K562 (cell line): ENCODE measurements around the gene BPTF. TPM values are rescaled to one million over a fixed set of nuclear protein-coding genes. Genes with fewer than 3 reads are reported as not detected.

Experiments
- ATAC-seq: fragments of 200-7000 bp; cut with Tn5 transposase; 3 replicates; pipeline ENCODE4 v1.9.1; 2020; ENCODE audit warnings: moderate library complexity
- BruUV-seq: library from RNA; stranded (reverse); fragments of 400-500 nt; replicated peaks from 2 replicates; lab custom pipeline; 2021; lab: Mats Ljungman, UMichigan
- CTCF ChIA-PET: fragments of 300-600 bp; formaldehyde crosslinking; extraction: SDS; loops from one replicate; lab custom pipeline; 2021; ENCODE audit warnings: low intra/inter-chr PET ratio; lab: Yijun Ruan, JAX
- POLR2A ChIA-PET: fragments of 300-600, 350-650 bp; sonication (Branson Sonifier 250); formaldehyde crosslinking; extraction: SDS; loops from one replicate; lab custom pipeline; 2021; ENCODE audit warnings: antibody characterized with exemption, inconsistent platforms; lab: Yijun Ruan, JAX
- DNase-seq, 4 experiments: peaks; one replicate each; pipeline versions ENCODE4 v3.0.0 to v3.0.0-alpha.2; 2011 to 2018; ENCODE audit warnings: low spot score in 3 of 4, mixed read lengths in 3 of 4; ENCODE audit errors: extremely low read depth in 1 of 4
- FAIRE-seq: peaks from 2 replicates; lab custom pipeline; 2011; peaks lifted over from hg19 to GRCh38; lab: Jason Lieb, UNC
- H2AFZ ChIP-seq: 2 replicates; pipeline ENCODE4 v1.6.0; 2011; ENCODE audit warnings: low read depth, low read length, control low read depth, inconsistent platforms
- H3K27ac ChIP-seq: fragments of 200-600 bp; 3 replicates; pipeline ENCODE4 v1.8.0; 2011; ENCODE audit warnings: low read depth, mild to moderate bottlenecking, control low read depth, inconsistent platforms, low read length, moderate library complexity, mixed read lengths; ENCODE audit errors: extremely low read depth
- H3K27me3 ChIP-seq, 2 experiments: fragments of 300-600 bp in 1 of 2; 2 replicates in 1 of 2; 3 replicates in 1 of 2; pipeline versions ENCODE4 v1.6.0 to v1.8.0; 2011; ENCODE audit warnings: inconsistent platforms in 2 of 2, low read length in 2 of 2, mild to moderate bottlenecking in 1 of 2, mixed read lengths in 1 of 2, moderate library complexity in 1 of 2; ENCODE audit not compliant: control insufficient read depth in 2 of 2, insufficient read depth in 2 of 2
- H3K36me3 ChIP-seq: fragments of 300-600 bp; 3 replicates; pipeline ENCODE4 v1.8.0; 2011; ENCODE audit warnings: mild to moderate bottlenecking, low read length, inconsistent platforms; ENCODE audit not compliant: control insufficient read depth, insufficient read depth
- H3K4me1 ChIP-seq, 2 experiments: fragments of 200-600 bp in 1 of 2; replicated peaks in 1 of 2; 2 replicates in 1 of 2; 3 replicates in 1 of 2; pipeline versions ENCODE4 v1.5.1 to v1.8.0; 2011; ENCODE audit warnings: inconsistent platforms in 2 of 2, low read length in 2 of 2, mild to moderate bottlenecking in 1 of 2, mixed read lengths in 1 of 2, moderate library complexity in 1 of 2; ENCODE audit not compliant: control insufficient read depth in 2 of 2, insufficient read depth in 2 of 2
- H3K4me2 ChIP-seq: 2 replicates; pipeline ENCODE4 v1.6.1; 2011; ENCODE audit warnings: low read length, control low read depth, inconsistent platforms, mixed read lengths; ENCODE audit not compliant: insufficient read depth
- H3K4me3 ChIP-seq: fragments of 200-600 bp; sonication (generic), shearing (Covaris generic); 2 replicates; pipeline ENCODE4 v1.5.1; 2016; ENCODE audit warnings: control low read depth, inconsistent platforms
- H3K79me2 ChIP-seq: fragments of 200-600 bp; 3 replicates; pipeline ENCODE4 v1.8.0; 2011; ENCODE audit warnings: low read length, inconsistent platforms; ENCODE audit not compliant: control insufficient read depth, insufficient read depth
- H3K9ac ChIP-seq, 2 experiments: 2 replicates each; pipeline versions ENCODE4 v1.6.0 to v1.6.1; 2011; ENCODE audit warnings: low read depth in 2 of 2, low read length in 2 of 2, control low read depth in 1 of 2, inconsistent platforms in 1 of 2, mild to moderate bottlenecking in 1 of 2, mixed read lengths in 1 of 2; ENCODE audit not compliant: insufficient read depth in 1 of 2
- H3K9me1 ChIP-seq: one replicate; pipeline ENCODE4 v1.6.0; 2011; ENCODE audit warnings: inconsistent platforms, mild to moderate bottlenecking, low read length, moderate library complexity; ENCODE audit not compliant: control insufficient read depth, insufficient read depth
- H3K9me3 ChIP-seq: replicated peaks from 2 replicates; pipeline ENCODE4 v1.5.1; 2011; ENCODE audit warnings: low read depth, low read length, inconsistent platforms; ENCODE audit not compliant: control insufficient read depth, insufficient read depth
- H4K20me1 ChIP-seq: replicated peaks from 2 replicates; pipeline ENCODE4 v1.6.1; 2011; ENCODE audit warnings: low read length, inconsistent platforms, mixed read lengths; ENCODE audit not compliant: control insufficient read depth, insufficient read depth
- BACH1 ChIP-seq: fragments of 200-800 bp; sonication (Bioruptor generic); IDR thresholded peaks from 2 replicates; pipeline ENCODE4 v1.6.1; 2016; ENCODE audit warnings: missing genetic modification characterization, missing compliant biosample characterization
- CREM ChIP-seq: IDR thresholded peaks from 2 replicates; pipeline ENCODE4 v1.6.1; 2014; ENCODE audit warnings: antibody characterized with exemption, low read depth
- ESRRA ChIP-seq: fragments of 450-650 bp; IDR thresholded peaks from 2 replicates; pipeline ENCODE4 v1.6.1; 2014; ENCODE audit warnings: low read depth, mild to moderate bottlenecking, moderate library complexity, borderline replicate concordance
- HNRNPLL ChIP-seq: fragments of 200-400 bp; formaldehyde crosslinking; IDR thresholded peaks from 2 replicates; pipeline ENCODE4 v1.6.1; 2017; ENCODE audit warnings: low read length, low read depth, mild to moderate bottlenecking; ENCODE audit not compliant: poor library complexity, severe bottlenecking
- NCOA4 ChIP-seq: fragments of 450-650 bp; IDR thresholded peaks from 2 replicates; pipeline ENCODE4 v1.6.1; 2018; ENCODE audit warnings: mild to moderate bottlenecking; ENCODE audit not compliant: partially characterized antibody
- NR1H2 ChIP-seq: sonication (generic); formaldehyde crosslinking; IDR thresholded peaks from 2 replicates; pipeline ENCODE4 v1.4.0; 2020; ENCODE audit warnings: mild to moderate bottlenecking, missing genetic modification reagents
- POLR2AphosphoS5 ChIP-seq: IDR thresholded peaks from 2 replicates; pipeline ENCODE4 v1.6.1; 2011; ENCODE audit warnings: mild to moderate bottlenecking, low read depth, low read length, moderate library complexity; ENCODE audit not compliant: control insufficient read depth, insufficient read depth
- POLR2H ChIP-seq: IDR thresholded peaks from 2 replicates; pipeline ENCODE4 v1.6.1; 2016; ENCODE audit warnings: missing genetic modification characterization, low read depth, mild to moderate bottlenecking, control low read depth, missing compliant biosample characterization, moderate library complexity
- ZNF699 ChIP-seq: fragments of 250-450 bp; sonication (Bioruptor Pico); IDR thresholded peaks from 2 replicates; pipeline ENCODE4 v1.8.0; 2021; ENCODE audit warnings: mild to moderate bottlenecking, moderate library complexity; ENCODE audit not compliant: insufficient replicate concordance
- WGBS: fragments of 100-300 bp; shearing (Covaris generic); methylation state at CpG from one replicate; pipeline ENCODE4 v1.1.6; 2016; ENCODE audit warnings: low coverage, mixed read lengths; ENCODE audit not compliant: insufficient coverage; ENCODE audit errors: missing lambda C conversion rate; 5-methylcytosine and 5-hydroxymethylcytosine counted together
- in situ Hi-C: fragments of 300-500 bp; cut with MboI; formaldehyde crosslinking; loops from 4 replicates; pipeline ENCODE4 v1.15.0; 2018; ENCODE audit warnings: inconsistent platforms, mixed read lengths
- intact Hi-C: fragments of 100-400 bp; cut with micrococcal nuclease; formaldehyde crosslinking; loops from 2 replicates; pipeline ENCODE4 v1.14.2; 2022
- polyA plus RNA-seq, 8 experiments: library from polyadenylated mRNA; depleted of rRNA in 4 of 8; stranded (reverse) in 5 of 8; unstranded in 3 of 8; fragments of >200 nt; fragmentation: Nextera tagmentation in 2 of 8; fragmentation: Illumina TruSeq in 1 of 8; extraction: Ambion mirVana in 2 of 8; extraction: Trizol in 1 of 8; gene quantifications; 2 replicates each; pipeline versions ENCODE4 v1.2.1 to v1.2.3, GENCODE V29; 2011 to 2014; ENCODE audit warnings: inconsistent platforms in 1 of 8, missing spikeins in 1 of 8
- total RNA-seq, 7 experiments: library from RNA; depleted of rRNA in 6 of 7; stranded (reverse); fragments of >200 nt in 6 of 7; fragmentation: Illumina TruSeq in 2 of 7; extraction: Trizol in 2 of 7; gene quantifications; 2 replicates each; pipeline versions ENCODE4 v1.2.1 to v1.2.3, GENCODE V29; 2011 to 2021; ENCODE audit warnings: low replicate concordance in 1 of 7
- TF ChIP-seq, protein P1 (sequence below): fragments of 250-450 bp; sonication (Bioruptor Pico); IDR thresholded peaks from 2 replicates; pipeline ENCODE4 v1.5.1; 2021; ENCODE audit warnings: mild to moderate bottlenecking
- TF ChIP-seq, protein P2 (sequence below): fragments of 150-350 bp; IDR thresholded peaks from 2 replicates; pipeline ENCODE4 v1.6.1; 2014; ENCODE audit warnings: low read depth, mild to moderate bottlenecking, low read length, borderline replicate concordance
- TF ChIP-seq, protein P3 (sequence below): fragments of 450-650 bp; IDR thresholded peaks from 2 replicates; pipeline ENCODE4 v1.6.1; 2017; ENCODE audit warnings: mild to moderate bottlenecking, moderate library complexity
- TF ChIP-seq, protein P4 (sequence below): fragments of 450-650 bp; IDR thresholded peaks from 2 replicates; pipeline ENCODE4 v1.7.1; 2018; ENCODE audit warnings: mild to moderate bottlenecking, low read depth; ENCODE audit not compliant: partially characterized antibody

BPTF gene
- total and polyA plus RNA-seq, 9 of the 15 experiments (the other 6 are each of a cell fraction or from before 2014, with no cell fraction given) = 12.5 to 52.1 (median 26.9) TPM

DNA sequence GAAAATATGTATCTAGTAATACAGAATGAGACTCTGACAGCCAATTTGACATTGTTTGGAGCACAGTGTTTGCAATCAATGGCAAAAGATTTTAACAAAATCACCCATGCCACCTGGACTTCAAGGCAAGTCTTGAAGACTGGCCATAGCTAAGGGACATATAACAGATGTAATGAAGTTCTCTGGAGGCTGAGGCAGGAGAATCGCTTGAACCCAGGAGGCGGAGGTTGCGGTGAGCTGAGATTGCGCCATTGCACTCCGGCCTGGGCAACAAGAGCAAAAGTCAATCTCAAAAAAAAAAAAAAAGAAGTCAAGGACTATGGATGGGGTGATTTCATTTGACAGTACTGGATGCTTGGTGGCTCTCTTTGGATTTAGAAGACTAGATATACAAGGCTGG, 5.6 kb upstream of the BPTF start:
- Histone ChIP-seq H3K79me2 (no peaks in the 10 kb centered on the region), H3K9ac (no peak overlapping the region), H3K36me3 (no peaks in the 10 kb centered on the region), H3K27me3 (0 out of 5 replicates have a peak, but pooled peaks cover 0 to 6% of the 10 kb centered on the region in 2 experiments), H2AFZ (no peak overlapping the region), H3K27ac (no peak overlapping the region), H4K20me1 (no peaks in the 10 kb centered on the region), H3K4me1 (peaks cover 2 to 6% of the 10 kb centered on the region in 2 experiments; a peak in 3 of 5 replicates), H3K9me3 (no peaks in the 10 kb centered on the region), H3K9me1 (no peaks in the 10 kb centered on the region), H3K4me3 (no peak overlapping the region), H3K4me2 (no peak overlapping the region)
- ChIA-PET CTCF (no interaction called here), POLR2A (interaction anchor here (0.6 to 1.7 kb wide), 2 partner anchors 9 to 96 kb away, joined by 4 read pairs; no protein-coding TSS in a partner anchor)
- 70% methylated on average over 2 of the region's 5 CpGs for WGBS
- in situ Hi-C loops (no loop called here), intact Hi-C loops (no loop called here)
- no TSS peak for BruUV-seq
- ATAC-seq = no peak
- no peak for FAIRE-seq
- DNase-seq = no peak
- TF ChIP-seq NCOA4 (no peak), ZNF699 (CRISPR knock-in tag) (no peak), ESRRA (no peak), BACH1 (tag) (no peak), HNRNPLL (no peak), CREM (no peak), NR1H2 (CRISPR knock-in tag) (no peak), POLR2AphosphoS5 (no peak), POLR2H (no peak)
- TF ChIP-seq, protein P1, sequence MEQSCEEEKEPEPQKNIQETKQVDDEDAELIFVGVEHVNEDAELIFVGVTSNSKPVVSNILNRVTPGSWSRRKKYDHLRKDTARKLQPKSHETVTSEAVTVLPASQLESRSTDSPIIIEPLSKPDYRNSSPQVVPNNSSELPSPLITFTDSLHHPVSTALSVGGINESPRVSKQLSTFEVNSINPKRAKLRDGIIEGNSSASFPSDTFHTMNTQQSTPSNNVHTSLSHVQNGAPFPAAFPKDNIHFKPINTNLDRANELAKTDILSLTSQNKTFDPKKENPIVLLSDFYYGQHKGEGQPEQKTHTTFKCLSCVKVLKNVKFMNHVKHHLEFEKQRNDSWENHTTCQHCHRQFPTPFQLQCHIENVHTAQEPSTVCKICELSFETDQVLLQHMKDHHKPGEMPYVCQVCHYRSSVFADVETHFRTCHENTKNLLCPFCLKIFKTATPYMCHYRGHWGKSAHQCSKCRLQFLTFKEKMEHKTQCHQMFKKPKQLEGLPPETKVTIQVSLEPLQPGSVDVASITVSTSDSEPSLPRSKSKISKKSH (CRISPR knock-in tag) = no peak
- TF ChIP-seq, protein P2, sequence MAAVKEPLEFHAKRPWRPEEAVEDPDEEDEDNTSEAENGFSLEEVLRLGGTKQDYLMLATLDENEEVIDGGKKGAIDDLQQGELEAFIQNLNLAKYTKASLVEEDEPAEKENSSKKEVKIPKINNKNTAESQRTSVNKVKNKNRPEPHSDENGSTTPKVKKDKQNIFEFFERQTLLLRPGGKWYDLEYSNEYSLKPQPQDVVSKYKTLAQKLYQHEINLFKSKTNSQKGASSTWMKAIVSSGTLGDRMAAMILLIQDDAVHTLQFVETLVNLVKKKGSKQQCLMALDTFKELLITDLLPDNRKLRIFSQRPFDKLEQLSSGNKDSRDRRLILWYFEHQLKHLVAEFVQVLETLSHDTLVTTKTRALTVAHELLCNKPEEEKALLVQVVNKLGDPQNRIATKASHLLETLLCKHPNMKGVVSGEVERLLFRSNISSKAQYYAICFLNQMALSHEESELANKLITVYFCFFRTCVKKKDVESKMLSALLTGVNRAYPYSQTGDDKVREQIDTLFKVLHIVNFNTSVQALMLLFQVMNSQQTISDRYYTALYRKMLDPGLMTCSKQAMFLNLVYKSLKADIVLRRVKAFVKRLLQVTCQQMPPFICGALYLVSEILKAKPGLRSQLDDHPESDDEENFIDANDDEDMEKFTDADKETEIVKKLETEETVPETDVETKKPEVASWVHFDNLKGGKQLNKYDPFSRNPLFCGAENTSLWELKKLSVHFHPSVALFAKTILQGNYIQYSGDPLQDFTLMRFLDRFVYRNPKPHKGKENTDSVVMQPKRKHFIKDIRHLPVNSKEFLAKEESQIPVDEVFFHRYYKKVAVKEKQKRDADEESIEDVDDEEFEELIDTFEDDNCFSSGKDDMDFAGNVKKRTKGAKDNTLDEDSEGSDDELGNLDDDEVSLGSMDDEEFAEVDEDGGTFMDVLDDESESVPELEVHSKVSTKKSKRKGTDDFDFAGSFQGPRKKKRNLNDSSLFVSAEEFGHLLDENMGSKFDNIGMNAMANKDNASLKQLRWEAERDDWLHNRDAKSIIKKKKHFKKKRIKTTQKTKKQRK = no peak
- TF ChIP-seq, protein P3, sequence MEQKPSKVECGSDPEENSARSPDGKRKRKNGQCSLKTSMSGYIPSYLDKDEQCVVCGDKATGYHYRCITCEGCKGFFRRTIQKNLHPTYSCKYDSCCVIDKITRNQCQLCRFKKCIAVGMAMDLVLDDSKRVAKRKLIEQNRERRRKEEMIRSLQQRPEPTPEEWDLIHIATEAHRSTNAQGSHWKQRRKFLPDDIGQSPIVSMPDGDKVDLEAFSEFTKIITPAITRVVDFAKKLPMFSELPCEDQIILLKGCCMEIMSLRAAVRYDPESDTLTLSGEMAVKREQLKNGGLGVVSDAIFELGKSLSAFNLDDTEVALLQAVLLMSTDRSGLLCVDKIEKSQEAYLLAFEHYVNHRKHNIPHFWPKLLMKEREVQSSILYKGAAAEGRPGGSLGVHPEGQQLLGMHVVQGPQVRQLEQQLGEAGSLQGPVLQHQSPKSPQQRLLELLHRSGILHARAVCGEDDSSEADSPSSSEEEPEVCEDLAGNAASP = no peak
- TF ChIP-seq, protein P4, sequence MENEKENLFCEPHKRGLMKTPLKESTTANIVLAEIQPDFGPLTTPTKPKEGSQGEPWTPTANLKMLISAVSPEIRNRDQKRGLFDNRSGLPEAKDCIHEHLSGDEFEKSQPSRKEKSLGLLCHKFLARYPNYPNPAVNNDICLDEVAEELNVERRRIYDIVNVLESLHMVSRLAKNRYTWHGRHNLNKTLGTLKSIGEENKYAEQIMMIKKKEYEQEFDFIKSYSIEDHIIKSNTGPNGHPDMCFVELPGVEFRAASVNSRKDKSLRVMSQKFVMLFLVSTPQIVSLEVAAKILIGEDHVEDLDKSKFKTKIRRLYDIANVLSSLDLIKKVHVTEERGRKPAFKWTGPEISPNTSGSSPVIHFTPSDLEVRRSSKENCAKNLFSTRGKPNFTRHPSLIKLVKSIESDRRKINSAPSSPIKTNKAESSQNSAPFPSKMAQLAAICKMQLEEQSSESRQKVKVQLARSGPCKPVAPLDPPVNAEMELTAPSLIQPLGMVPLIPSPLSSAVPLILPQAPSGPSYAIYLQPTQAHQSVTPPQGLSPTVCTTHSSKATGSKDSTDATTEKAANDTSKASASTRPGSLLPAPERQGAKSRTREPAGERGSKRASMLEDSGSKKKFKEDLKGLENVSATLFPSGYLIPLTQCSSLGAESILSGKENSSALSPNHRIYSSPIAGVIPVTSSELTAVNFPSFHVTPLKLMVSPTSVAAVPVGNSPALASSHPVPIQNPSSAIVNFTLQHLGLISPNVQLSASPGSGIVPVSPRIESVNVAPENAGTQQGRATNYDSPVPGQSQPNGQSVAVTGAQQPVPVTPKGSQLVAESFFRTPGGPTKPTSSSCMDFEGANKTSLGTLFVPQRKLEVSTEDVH = no peak
